Urothelium cell line (cell line): Measurements from ENCODE around the gene SCN9A.
A peak's percentile ranks its signal among the peaks of the same experiment; 100 is the strongest.

Source experiments
- DNase-seq: peaks from one replicate; pipeline ENCODE4 v3.0.0; 2011; ENCODE audit warnings: low spot score, mixed read lengths
- FAIRE-seq: peaks from 2 replicates; lab custom pipeline; 2011; peaks lifted over from hg19 to GRCh38; lab: Jason Lieb, UNC

Gene SCN9A

GRCh38 chr2:166181813-166182154 is 194.0 kb downstream of the SCN9A start:
- FAIRE-seq (no peak), DNase-seq (no peak)

DNA sequence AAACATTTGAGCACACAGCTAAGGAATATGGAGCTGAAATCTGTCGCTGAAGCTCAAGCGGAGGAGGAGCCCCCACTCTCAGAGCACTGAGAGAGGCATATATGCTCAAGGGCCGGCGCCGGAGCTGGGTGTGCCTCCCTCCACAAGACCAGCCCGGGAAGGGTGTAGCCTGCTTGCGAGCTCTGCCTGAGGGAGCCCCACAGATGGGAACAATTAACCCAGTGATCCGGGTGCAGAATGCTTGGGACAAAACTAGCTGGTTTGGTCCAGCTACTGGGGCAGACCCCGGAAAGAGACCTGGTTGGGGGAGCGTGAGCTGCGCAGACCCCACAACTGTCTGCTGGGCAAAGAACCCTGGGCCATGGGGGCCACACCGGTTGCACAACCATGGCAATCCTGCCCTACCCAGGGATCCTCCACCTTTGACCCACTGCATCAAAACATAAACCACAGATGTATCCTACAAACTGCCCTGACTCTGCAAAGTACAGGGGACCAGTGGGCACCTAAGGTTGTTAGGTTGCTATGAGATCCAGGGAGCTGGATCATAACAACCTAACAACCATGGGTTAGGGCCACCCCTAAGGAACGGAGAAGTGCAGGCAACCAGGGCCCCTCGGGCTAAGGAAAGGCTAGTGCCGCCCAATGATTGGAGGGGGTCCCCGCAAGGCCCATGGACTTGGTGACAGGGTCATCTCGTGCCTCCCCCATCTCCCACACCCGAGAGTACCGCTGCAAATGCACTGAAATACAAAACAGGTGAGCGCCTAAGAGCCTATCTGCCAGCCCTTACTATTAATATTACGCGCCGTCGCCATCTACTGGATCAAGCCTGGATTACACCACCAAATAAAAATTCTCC is 194.6 kb downstream of the SCN9A start:
- FAIRE-seq (no peak), DNase-seq (peak; percentile 48)

GRCh38 chr2:166179201-166179600 is 196.5 kb downstream of the SCN9A start:
- DNase-seq (no peak), FAIRE-seq (no peak)

- DNase-seq, result no peak
- no peak for FAIRE-seq
Observed at GRCh38 chr2:166173263-166173662, 202.5 kb downstream of the SCN9A start.

DNA sequence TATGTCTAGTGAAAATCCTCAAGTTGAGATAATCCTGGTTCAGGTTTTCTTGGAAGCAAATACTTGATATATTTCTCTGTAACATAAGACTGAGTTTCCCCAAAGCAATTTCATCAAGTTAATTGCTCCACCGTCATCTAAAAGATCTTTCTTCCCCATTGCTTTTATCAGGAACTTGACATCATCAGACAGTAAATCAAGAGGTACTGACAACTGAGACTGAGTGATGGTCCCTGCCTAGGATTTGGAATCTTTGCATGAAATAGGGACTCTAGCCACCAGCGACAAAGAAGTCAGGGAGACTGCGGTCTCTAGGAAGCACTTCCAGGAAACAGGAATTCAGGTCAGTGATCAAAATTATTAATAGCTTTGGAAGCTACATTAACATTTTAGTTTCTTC is 204.5 kb downstream of the SCN9A start:
- no peak for FAIRE-seq

DNA sequence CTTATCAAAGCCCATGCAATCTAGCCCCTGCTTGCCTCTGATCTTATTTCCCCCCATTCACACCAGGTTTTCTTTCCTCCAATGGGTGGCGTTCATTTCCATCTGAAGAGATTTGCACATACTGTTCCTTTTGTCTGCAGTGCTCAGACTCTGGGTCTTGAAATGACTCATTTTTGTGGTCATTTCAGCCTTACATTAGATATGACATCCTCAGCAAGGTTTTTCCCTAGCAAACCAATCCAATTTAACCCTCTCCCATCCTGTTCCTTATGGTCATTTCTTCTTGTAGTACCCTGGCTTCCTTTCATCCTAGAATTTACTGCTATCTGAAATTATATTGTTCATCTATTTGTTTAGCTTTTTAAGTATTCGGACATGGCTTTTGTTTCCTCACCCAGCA is 205.4 kb downstream of the SCN9A start:
- DNase-seq (peak; percentile 37), FAIRE-seq (no peak)

More for the DNA sequence above, 204.5 kb downstream of the SCN9A start:
- DNase-seq, result no peak

GRCh38 chr2:166167449-166167848 is 208.3 kb downstream of the SCN9A start:
- FAIRE-seq, result no peak
- DNase-seq, result no peak

DNA sequence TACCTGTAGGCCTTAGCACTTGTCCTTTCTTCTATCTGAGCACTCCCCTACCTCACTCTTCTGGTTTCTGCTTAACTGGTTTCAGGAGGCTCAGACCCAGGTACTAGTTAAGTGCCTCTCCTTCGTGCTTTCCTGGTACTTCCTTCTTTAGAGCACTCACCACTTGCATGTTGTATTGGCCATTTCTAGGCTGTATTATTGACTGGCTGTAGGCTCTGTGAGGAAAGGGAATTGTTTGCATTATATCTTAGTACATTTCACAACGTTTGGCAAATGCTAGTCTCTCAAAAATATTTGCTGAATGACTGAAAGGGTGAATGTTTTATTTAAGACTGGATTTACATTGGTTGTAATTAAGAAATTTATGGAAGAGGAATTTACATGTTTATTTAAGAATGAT is 212.0 kb downstream of the SCN9A start:
- FAIRE-seq (no peak), DNase-seq (no peak)

GRCh38 chr2:166158546-166158945 is 217.2 kb downstream of the SCN9A start:
- FAIRE-seq, result no peak
- no peak for DNase-seq

DNA sequence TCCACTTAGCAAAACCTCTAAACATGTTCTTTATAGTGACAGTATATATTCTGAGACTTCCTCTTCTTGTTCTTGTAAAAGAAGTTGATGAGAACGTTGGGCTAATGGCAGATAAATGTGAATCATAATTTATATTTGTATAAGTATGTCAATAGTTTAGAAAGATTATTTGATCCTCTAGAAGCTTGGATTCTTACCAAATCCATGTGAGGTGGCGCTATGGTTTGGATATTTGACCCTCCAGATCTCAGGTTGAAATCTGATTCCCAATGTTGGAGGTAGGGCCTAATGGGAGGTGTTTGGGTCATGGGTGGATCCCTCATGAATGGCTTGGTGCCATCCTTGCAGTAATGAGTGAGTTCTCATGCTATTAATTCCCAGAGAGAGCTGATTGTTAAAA is 218.2 kb downstream of the SCN9A start:
- FAIRE-seq, result no peak
- DNase-seq, result no peak

- FAIRE-seq (no peak), DNase-seq (no peak)
Observed at GRCh38 chr2:166156985-166157490, 218.7 kb downstream of the SCN9A start.

GRCh38 chr2:166155589-166155988 is 220.2 kb downstream of the SCN9A start:
- DNase-seq, result no peak
- FAIRE-seq, result no peak

DNA sequence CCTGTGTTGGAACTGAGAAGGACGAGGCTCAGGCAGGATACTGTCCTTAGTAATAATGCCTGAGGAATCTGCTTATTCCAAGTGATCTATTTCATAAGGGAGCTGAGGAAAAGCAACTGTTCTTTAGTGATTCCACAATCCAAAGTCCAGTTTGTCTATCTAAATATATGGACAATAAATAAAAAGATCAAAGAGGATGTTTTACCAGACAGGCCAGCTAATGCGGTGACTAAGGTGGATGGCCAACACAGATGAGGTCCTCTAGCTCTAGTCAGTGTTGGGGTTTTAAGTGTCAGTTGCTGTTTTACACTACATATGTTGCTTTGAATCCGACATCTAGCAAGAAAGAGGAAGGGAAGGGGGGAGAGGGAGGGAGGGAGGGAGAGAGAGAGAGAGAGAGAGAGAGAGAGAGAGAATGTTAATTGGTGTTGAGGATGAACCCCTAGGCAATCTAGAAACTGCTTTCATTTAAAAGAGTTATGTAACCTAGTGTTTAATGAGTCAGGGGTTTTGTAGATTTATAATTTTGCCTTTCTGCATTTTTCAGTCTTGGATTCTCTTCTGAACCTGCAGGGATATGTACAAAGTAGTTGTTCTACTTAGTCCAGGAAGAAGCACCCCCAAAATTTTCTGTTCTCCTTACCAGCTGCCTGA is 220.9 kb downstream of the SCN9A start:
- DNase-seq (no peak), FAIRE-seq (no peak)

- DNase-seq, result no peak
- FAIRE-seq, result no peak
Observed at GRCh38 chr2:166152064-166152463, 223.7 kb downstream of the SCN9A start.

DNA sequence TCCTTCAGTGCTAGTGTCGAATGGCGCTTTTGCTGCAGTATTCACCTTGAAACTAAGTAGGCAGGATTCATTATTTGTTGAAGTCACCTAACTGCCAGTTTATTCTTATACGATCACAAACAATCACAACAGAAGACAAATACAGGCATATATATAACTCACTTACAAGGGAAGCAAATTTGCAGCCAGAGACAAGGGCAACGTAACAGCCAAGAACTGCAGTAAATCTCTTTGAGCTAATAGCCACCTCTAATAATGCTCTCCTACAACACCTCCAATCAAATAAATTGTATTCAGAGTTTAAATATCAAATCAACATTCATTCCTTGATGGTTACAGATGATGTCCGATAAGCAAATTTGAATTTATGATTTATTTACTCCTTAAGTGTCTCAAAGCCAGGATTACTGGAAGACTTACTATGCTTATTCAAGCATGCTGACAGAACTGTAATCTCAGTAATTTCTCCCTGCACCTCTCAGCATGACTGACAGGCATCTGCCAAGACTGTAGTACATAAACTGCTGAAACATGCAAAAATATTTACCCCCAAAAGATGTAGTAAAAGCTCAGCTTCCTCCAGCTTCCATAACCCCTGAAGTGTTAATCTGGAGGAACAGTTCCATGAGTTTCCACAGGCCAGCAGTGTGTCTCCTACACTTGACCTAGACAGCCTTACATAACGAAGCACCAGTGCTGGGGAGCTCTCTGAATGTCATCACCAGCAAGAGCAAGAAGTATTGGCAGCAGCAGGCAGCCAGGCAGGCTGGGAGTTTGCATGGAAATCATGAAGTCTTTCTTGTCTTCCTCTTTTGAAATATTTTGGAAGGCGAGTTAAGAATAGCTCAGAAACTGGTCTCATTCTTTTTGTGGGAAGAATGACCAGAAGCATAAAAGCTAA is 227.0 kb downstream of the SCN9A start:
- no peak for DNase-seq
- no peak for FAIRE-seq

- DNase-seq (no peak), FAIRE-seq (no peak)
Observed at GRCh38 chr2:166147883-166148282, 227.9 kb downstream of the SCN9A start.
